ENCODE results near the gene EIF2A.
"Not testable (repeated sequence)": the region's sequence is repeated elsewhere in the genome, so short reads cannot be mapped to it uniquely, and the experiment has no call there.

The EIF2A gene

DNA sequence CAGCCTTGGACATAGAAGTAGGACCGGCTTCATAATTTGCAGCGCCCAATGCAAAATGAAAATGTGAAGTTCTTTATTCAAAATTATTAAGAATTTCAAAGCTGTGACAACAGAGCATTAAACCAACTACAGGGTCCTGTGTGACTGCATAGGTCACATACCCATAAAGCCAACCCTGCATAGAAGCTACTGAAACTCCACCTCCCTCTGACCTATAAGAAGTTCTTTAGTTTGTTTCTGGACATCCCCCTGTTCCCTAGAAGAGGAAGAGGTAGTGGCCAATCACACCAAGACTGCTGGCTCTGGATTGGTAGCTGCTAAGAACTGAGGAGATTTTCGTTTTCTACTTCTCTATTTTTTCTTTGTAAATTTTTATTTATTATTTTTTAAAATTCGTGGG, 47.6 kb downstream of the EIF2A start:
- in situ Hi-C loops (cut with HindIII; ENCODE audit: low pct_ligation_motif_present, low pct_unique_long_range_greater_than_20kb, low sequenced_read_pairs): no loop called here
- DNase-seq: no peak

- DNase-seq: no peak
- in situ Hi-C loops (cut with HindIII; ENCODE audit: low pct_ligation_motif_present, low pct_unique_long_range_greater_than_20kb, low sequenced_read_pairs): no loop called here
Measured at GRCh38 chr3:150597646-150598045, 51.1 kb downstream of the EIF2A start.

DNA sequence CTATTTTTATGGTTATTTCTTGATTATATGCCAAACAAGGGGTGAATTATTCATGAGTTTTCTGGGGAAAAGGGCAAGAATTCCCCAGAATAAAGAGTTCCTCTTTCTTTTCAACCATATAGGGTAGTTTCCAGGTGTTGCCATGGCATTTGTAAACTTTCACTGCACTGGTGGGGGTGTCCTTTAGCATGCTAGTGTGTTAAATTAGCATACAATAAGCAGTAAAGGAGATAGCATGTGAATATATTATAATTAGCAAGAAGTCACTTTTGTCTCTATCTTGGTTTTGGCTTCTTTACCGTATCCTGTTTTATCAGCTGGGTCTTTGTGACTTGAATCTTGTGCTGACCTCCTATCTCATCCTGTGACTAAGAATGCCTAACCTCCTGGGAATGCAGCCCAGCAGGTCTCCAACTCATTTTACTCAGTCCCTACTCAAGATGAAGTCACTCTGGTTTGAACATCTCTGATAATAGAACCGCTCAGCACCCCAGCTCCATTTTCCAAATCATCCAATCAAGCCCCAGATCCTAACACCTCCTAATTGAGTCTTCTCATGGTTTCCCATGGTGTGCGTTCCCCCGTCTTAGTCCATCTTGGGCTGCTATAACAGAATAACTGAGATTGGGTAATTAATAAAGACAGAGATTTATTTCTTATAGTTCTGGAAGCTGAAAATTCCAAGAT, 53.2 kb downstream of the EIF2A start:
- DNase-seq: peak; percentile 49
- in situ Hi-C loops (cut with HindIII; ENCODE audit: low pct_ligation_motif_present, low pct_unique_long_range_greater_than_20kb, low sequenced_read_pairs): no loop called here

DNA sequence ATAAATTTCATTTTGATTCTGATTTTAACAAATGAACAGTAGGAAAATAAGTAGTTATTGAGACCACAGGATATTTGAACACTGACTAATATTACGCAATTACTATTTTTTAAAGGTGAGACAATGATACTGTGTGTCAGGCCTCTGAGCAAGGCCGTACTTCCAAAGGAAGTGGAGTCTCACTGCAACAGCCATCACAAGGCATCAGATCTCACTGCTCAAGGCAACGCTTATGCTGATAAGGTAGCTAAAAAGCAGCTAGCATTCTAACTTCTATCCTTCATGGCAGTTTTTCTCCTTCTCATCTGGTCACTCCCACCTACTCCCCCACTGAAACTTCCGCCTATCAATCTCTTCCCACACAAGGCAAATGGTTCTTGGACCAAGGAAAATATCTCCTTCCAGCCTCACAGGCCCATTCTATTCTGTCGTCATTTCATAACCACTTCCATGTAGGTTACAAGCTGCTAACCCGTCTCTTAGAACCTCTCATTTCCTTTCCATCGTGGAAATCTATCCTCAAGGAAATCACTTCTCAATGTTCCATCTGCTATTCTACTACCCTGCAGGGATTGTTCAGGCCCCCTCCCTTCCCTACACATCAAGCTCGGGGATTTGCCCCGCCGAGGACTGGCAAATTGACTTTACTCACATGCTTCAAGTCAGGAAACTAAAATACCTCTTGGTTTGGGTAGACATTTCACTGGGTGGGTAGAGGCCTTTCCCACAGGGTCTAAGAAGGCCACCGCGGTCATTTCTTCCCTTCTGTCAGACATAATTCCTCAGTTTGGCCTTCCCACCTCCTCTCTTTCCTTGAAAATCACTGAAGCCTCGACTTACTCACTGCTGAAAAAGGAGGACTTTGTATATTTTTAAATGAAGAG, 54.3 kb downstream of the EIF2A start:
- DNase-seq; in situ Hi-C loops (cut with HindIII; ENCODE audit: low pct_ligation_motif_present, low pct_unique_long_range_greater_than_20kb, low sequenced_read_pairs): not testable (repeated sequence)

GRCh38 chr3:150602426-150603152, 56.0 kb downstream of the EIF2A start:
- in situ Hi-C loops (cut with HindIII; ENCODE audit: low pct_ligation_motif_present, low pct_unique_long_range_greater_than_20kb, low sequenced_read_pairs): no loop called here
- no peak for DNase-seq

DNA sequence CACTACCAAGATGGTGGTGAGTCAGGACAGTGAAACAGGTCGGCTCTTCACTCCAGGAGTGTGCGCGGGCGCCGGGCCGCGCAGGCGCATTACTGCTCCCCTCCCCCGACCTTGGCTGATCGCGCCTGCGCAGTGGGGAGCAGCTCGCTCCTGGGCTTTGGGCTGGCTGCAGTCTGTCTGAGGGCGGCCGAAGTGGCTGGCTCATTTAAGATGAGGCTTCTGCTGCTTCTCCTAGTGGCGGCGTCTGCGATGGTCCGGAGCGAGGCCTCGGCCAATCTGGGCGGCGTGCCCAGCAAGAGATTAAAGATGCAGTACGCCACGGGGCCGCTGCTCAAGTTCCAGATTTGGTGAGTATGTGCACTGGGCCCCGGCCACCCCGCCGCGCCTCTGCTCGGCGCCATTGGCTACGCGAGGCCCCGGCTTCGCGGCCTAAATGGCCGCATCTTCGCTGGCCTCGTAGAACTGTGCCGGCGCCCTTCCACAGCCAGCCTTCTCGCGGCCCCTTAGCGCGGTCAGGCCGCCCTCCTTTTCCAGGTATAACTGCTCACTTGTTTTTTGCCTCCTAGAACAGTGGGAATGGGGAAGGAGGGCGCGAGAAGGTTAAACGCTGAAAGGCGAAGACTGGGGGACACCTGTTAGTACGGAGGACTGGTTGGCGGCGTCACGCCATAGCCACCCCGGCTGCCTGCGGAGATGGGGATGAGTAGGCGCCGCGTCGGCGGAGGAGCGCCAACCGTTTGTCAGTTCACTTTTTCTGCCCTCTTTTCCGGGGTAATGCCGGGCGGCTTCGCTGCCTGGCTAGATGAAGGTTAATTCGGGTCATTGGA, 56.8 kb downstream of the EIF2A start, which contains the start of gene SELENOT:
Gene SELENOT, plus strand, starts transcription at position 169 of the 827 bp plus-strand sequence. Its CDS starts 42 bp downstream, at position 211.
- in situ Hi-C loops (cut with HindIII; ENCODE audit: low pct_ligation_motif_present, low pct_unique_long_range_greater_than_20kb, low sequenced_read_pairs): no loop called here
- DNase-seq: peak; percentile 91

DNA sequence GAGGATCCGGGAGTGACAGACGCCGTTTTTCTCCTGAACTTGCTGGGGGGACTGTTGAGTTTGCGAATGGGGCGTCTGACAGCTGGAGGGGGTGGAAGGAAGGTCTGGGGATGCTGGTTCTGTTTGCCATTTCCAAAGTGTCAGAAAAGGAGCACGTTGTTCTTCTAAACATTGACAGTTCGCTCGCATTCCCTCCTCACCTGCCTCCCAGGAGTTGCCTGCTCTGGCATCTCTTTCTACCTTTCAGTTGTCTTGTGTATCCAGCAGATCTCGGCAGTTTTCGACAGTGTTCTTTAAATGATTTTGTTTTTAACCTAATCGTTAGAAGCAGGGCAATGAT, 57.4 kb downstream of the EIF2A start:
- DNase-seq: no peak
- in situ Hi-C loops (cut with HindIII; ENCODE audit: low pct_ligation_motif_present, low pct_unique_long_range_greater_than_20kb, low sequenced_read_pairs): no loop called here

GRCh38 chr3:150605998-150606641, 59.5 kb downstream of the EIF2A start:
- no peak for DNase-seq
- in situ Hi-C loops (cut with HindIII; ENCODE audit: low pct_ligation_motif_present, low pct_unique_long_range_greater_than_20kb, low sequenced_read_pairs): no loop called here

DNA sequence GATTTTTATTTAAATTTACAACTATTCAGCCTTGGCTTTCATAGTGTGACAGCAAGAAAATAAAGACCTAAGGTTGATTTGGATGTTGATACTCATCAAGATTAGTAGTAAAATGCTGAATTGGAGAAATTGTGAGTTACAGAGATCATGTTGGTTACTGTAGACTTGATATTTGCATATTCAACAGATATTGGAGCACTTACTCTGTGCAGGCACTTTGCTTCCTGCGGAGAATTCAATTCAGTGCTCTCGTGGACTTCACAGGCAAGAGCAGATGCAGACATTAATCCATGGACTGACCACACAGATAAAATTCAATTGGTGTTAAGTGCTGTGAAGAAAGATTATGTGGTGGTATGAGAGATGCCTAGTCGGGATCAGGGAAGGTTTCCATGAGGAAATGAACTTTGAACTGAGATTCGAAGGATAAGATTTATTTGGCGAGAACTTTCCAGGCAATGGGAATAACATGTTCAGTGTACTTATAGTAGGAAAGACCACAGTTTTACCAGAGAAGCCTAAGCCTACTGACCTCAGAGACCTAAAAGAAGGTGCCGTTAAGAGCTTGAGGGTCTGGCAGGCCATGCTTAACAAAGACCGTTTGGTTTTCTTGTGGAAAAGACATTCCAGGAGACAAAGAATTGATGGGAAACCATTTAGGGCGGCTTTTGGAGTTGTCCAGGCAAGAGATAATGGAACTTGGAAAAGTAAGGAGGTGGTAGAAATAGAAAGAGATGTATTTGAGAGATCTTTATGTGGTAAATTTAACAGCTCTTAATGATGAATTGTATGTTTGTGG, 60.9 kb downstream of the EIF2A start:
- no peak for DNase-seq
- in situ Hi-C loops (cut with HindIII; ENCODE audit: low pct_ligation_motif_present, low pct_unique_long_range_greater_than_20kb, low sequenced_read_pairs): no loop called here

GRCh38 chr3:150609988-150610387, 63.4 kb downstream of the EIF2A start:
- in situ Hi-C loops (cut with HindIII; ENCODE audit: low pct_ligation_motif_present, low pct_unique_long_range_greater_than_20kb, low sequenced_read_pairs): no loop called here
- DNase-seq: no peak

- DNase-seq: no peak
- in situ Hi-C loops (cut with HindIII; ENCODE audit: low pct_ligation_motif_present, low pct_unique_long_range_greater_than_20kb, low sequenced_read_pairs): no loop called here
Measured at GRCh38 chr3:150610785-150611184, 64.2 kb downstream of the EIF2A start.

GRCh38 chr3:150611666-150612065, 65.1 kb downstream of the EIF2A start:
- in situ Hi-C loops (cut with HindIII; ENCODE audit: low pct_ligation_motif_present, low pct_unique_long_range_greater_than_20kb, low sequenced_read_pairs): no loop called here

DNA sequence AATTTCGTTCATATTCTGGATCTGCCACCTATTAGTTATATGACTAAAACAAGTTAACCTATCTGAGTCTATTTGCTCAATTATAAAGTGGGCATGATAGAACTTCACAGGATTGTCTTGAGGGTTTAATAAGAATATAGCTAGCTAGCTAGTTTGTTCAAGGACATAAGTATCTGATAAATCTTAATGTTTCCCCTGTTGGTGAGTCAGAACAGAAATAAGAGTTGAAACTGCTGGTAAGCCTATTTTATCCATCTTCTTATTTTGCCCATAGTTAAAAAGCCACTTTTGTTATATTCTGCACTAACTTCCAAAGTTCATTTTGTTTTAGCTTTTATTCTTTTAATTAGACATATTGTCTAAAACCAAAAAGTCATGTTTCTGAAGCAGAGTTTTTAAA, 65.9 kb downstream of the EIF2A start:
- in situ Hi-C loops (cut with HindIII; ENCODE audit: low pct_ligation_motif_present, low pct_unique_long_range_greater_than_20kb, low sequenced_read_pairs): no loop called here
- DNase-seq: no peak

More at GRCh38 chr3:150611666-150612065, 65.1 kb downstream of the EIF2A start:
- DNase-seq: no peak

DNA sequence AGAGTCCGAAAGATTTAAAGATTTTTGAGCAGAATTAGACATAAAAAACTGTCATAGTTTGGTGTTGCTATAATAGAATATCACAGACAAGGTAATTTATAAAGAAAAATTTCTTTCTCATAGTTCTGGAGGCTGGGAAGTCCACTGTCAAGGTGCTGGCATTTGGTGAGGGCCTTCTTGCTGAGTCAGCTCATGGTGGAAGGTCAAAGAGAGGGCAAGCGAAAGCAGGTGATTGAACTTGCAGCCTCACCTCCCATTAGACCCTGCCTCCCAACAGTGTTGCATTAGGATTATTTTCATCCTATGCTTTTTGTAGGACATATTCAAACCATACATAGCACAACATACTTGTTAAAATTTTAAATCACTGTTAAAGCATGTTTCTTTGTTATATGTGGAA, 66.4 kb downstream of the EIF2A start:
- in situ Hi-C loops (cut with HindIII; ENCODE audit: low pct_ligation_motif_present, low pct_unique_long_range_greater_than_20kb, low sequenced_read_pairs): no loop called here
- no peak for DNase-seq

- DNase-seq: no peak
- in situ Hi-C loops (cut with HindIII; ENCODE audit: low pct_ligation_motif_present, low pct_unique_long_range_greater_than_20kb, low sequenced_read_pairs): no loop called here
Measured at GRCh38 chr3:150613709-150614480, 67.3 kb downstream of the EIF2A start.

GRCh38 chr3:150620002-150620689, 73.6 kb downstream of the EIF2A start:
- no peak for DNase-seq
- in situ Hi-C loops (cut with HindIII; ENCODE audit: low pct_ligation_motif_present, low pct_unique_long_range_greater_than_20kb, low sequenced_read_pairs): no loop called here

Data from ACHN (cell line).